ENCODE measurements around the gene FAM237B.

DNA sequence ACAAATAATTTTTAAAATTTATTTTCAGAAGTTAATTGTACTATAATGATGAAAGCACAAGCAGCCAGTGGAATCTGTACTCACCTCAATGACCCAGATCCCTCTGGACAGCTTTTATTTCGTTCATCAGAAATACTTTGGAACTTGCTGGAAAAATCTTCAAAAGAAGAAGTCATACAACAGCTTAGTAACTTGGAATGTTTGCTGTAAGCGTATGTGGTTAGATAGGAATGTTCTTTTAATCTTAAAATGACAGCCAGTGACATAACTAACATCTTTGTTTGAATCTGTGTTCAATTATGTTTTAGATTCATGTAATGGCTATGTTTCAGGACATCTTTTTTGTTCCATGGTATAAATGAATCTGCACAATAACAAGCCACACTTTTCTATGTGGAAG, 49.4 kb downstream of the FAM237B start:
- TF ChIP-seq TCF7 (IDR thresholded peaks at IDR 0.05; ENCODE audit: low read depth), result no peak
- no peak for TF ChIP-seq BRCA1 (CRISPR knock-in tag; IDR thresholded peaks at IDR 0.05)
